GM19397 (cell line): ENCODE results near the gene PROX1.
"Not testable (repeated sequence)": the region's sequence is repeated elsewhere in the genome, so short reads cannot be mapped to it uniquely, and the experiment has no call there.

ENCODE experiments used
- ATAC-seq: cut with Tn5 transposase; IDR thresholded peaks from one replicate; pipeline ENCODE4 v1.9.1; 2021; ENCODE audit warnings: mild to moderate bottlenecking, moderate library complexity; ENCODE audit not compliant: unreplicated experiment

PROX1 gene

GRCh38 chr1:214066936-214067335 is 79.2 kb downstream of the PROX1 start:
- no peak for ATAC-seq

- no peak for ATAC-seq
Measured at GRCh38 chr1:214067397-214067796, 79.6 kb downstream of the PROX1 start.

- ATAC-seq: no peak
Measured at GRCh38 chr1:214067853-214068703, 80.3 kb downstream of the PROX1 start.

DNA sequence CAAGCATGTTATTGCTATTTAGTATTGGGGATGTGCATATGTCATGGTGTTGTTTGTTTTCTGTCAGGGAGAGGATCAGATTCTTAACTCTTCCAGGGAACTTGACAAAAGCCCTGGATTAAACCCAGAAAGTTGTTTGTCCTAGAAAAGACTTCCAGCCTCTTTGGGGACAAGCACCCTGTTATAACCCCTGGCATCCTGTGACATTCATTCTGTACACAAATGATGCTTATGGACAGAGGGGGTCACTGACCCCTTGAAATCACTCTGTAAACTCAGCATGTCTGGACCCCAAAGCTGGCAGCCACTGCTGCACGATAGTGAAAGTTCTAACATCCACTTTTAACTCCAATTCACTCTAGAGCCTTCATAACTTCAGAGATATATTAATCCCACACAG is 81.2 kb downstream of the PROX1 start:
- no peak for ATAC-seq

- no peak for ATAC-seq
Measured at GRCh38 chr1:214071469-214071868, 83.7 kb downstream of the PROX1 start.

DNA sequence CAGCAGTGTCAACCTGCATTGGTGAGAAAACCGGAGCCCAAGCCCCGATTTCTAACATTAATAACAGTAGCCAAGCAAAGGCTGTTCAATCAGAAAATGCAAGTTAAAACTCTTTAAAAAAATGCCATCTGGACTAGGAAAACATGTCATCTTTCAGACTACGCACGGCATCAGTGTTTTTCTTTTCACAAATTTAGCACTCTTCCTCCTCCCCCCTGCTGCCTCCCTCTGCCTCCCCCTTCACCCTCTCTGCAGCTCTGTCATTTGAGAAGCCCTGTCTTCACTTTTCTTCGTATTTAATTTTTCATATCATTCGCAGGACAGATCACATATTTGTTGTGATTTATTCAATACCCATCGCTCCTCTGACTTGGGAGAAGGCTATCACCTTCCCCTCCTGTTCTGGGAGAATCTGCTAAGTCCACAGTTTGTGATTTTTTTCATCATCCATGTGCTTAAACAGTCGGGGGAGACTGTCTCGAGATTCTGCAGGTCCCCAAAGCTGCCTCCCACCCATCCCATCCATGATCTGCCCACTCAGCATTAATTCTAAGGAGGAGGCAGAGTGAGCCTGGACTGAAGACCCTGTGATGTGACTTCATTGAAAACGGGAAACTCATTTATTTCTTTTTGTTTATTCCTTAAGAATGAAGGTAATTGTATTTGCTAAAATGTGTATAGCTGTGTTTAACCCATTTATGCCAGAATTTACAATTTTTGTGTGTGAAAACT is 84.8 kb downstream of the PROX1 start:
- ATAC-seq: no peak

- ATAC-seq: no peak
Measured at GRCh38 chr1:214074477-214074876, 86.7 kb downstream of the PROX1 start.

DNA sequence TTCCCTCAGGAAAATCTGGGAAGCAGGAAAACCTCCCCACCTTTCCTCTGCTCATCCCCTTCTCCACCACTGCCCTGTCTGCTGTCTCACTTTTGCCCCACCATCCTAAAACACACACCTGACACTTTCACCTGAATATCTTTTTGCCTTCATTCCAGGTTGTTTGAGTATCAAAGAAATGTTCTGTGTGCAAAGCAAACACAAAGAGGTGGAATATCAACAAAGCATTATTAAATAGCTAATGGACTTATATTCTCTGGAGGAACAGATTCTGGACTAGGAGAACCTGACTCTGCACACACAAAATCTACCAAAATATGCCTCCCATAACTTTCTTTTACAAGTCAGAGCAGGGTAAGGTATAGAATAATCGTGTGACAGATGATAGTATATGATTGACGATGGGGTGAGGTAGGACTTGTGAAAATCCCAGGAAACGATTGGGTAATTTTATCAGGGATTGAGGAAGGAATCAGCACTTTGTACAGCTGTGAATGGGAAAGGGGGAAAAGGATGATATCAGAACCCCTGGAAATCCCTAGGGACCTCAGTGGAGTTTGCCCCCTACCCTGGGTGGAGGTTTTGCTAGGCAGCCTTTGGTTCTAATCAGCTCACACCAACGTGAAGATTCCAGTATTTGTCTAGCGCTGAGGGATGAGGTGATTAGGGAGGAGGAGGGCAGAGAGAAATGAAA is 87.7 kb downstream of the PROX1 start:
- ATAC-seq: no peak

- no peak for ATAC-seq
Measured at GRCh38 chr1:214075999-214076707, 88.4 kb downstream of the PROX1 start.

DNA sequence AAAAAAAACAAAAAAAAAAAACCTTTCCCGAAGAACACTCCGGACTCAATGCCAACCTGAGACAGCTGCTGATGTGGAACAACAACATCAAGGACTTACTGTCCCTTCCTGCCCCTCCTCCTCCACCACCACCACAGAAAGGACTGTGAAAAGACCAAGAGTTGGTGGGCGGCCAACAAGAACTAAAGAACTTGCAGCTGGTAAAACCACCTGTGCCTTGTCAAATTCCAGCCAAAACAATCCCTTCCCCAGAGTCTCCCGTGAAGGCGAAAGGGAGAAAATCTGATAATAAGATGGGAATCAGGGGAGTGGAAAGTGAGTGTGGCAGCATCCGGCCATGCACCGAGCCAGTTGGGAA is 88.9 kb downstream of the PROX1 start:
- no peak for ATAC-seq

DNA sequence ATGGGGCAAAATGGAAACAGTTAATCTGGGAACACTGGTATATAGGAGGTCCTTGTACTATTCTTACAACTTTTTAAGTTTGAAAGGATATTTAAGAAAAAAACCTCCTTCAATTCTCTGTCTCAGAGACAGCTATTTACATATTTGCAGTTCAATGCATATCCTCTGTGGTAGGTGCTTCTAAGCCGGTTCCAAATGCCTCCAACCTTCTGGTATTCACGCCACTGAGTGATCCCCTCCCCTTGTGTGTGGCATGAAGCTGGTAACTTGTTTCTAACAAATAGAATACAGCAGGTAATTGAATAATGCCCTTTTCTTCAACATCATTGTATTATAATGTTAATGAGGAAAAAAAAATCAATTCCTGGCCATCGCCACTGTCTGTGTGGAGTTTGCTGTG is 91.2 kb downstream of the PROX1 start:
- no peak for ATAC-seq

DNA sequence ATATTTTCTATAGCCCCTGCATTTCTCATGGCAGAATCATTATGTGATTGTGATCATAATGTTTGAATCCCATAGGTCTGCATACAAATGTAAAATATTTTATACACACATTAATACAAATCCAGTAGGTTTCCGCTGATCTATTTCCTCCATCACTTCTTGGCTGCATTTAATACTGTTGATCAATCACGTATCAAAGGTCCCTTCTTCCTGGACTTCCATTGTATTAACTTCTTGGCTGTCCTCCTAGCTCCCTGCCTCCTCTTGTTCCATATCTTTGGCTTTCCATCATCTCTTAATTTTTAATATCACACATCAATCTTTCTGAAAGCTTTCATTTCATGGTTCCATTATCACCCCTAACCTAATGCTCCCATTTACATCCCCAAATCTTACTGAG is 97.6 kb downstream of the PROX1 start:
- no peak for ATAC-seq

DNA sequence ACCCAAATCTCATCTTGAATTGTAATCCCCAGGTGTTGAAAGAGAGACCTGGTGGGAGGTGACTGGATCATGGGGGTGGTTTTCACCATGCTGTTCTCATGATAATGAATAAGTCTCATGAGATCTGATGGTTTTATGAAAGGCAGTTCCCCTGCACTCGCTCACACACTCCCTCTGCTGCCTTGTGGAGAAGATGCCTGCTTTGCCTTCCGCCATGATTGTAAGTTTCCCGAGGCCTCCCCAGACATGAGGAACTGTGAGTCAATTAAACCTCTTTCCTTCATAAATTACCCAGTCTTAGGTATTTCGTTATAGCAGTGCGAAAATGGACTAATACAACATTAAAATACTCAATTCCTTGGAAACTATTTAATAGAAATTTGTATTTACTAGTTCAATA is 99.2 kb downstream of the PROX1 start:
- no peak for ATAC-seq

DNA sequence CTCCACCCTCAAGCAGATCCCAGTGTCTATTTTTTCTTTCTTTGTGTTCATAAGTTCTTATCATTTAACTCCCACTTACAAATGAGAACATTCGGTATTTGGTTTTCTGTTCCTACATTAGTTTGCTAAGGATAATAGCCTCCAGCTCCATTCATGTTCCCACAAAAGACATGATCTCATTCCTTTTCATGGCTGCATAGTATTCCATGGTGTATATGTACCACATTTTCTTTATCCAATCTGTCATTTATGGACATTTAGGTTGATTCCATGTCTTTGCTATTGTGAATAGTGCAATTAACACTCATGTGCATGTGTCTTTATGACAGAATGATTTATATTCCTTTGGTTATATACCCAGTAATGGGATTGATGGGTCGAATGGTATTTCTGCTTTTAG is 101.2 kb downstream of the PROX1 start:
- ATAC-seq: not testable (repeated sequence)
